ENCODE data around the gene WDR86.

GRCh38 chr7:151449990-151450389, 40.2 kb upstream of the WDR86 start:
- TF ChIP-seq CBX3 (IDR thresholded peaks at IDR 0.05; ENCODE audit: low read depth) (no peak), CTCF (IDR thresholded peaks at IDR 0.05 in 2 of 3, conservative IDR thresholded peaks at IDR 0.05 in 1 of 3; ENCODE audit: borderline replicate concordance in 1 of 3, insufficient read depth in 1 of 3, low read depth in 2 of 3, low read length in 2 of 3) (no peak), RAD21 (IDR thresholded peaks at IDR 0.05; ENCODE audit: low read depth) (no peak), EZH2phosphoT487 (IDR thresholded peaks at IDR 0.05; ENCODE audit: borderline replicate concordance) (no peak), POLR2A (IDR thresholded peaks at IDR 0.05; ENCODE audit: borderline replicate concordance, extremely low read depth, insufficient read depth, insufficient read length) (no peak)

Data from HCT116 (cell line).